Pons (tissue), 1 donor: ENCODE data around the gene SLC12A9.

ENCODE experiments used
- DNase-seq: peaks from one replicate; pipeline ENCODE4 v3.0.0-alpha.2; 2016; ENCODE audit warnings: low spot score

Gene SLC12A9

GRCh38 chr7:100884736-100885439 is 32.4 kb downstream of the SLC12A9 start:
- no peak for DNase-seq

DNA sequence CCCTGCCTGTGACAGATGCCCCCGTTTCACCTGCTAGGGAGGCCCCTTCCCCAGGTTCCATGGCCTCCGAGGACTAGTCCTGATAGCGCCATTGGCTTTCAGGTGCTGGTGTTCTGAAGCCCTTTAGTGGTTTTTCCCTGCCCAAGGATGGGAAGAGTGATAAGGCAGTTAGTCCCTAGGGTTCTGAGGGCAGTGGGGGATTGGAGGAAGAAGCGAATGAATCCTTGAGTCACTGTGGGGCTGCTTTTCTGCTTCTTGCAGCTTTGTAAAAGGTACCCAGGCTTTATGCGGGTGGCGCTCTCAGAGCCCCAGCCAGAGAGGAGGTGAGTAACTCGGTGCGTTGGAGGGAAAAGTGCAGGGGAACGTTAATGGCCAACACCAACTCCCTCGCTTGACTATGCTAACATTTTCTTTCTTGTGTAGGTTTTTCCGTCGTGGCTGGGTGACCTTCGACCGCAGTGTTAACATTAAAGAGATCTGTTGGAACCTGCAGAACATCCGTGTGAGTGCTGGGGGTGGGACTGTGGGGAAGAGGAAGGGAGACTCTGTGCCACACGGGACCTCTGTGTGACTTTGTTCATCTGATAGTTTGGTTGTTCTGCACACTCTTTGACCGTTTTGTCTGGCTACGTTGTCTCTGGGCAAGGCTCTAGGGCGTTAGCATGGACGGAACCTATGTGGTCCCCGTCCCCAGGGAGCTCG is 33.1 kb downstream of the SLC12A9 start:
- DNase-seq = no peak

GRCh38 chr7:100886142-100886935 is 33.8 kb downstream of the SLC12A9 start:
- no peak for DNase-seq

DNA sequence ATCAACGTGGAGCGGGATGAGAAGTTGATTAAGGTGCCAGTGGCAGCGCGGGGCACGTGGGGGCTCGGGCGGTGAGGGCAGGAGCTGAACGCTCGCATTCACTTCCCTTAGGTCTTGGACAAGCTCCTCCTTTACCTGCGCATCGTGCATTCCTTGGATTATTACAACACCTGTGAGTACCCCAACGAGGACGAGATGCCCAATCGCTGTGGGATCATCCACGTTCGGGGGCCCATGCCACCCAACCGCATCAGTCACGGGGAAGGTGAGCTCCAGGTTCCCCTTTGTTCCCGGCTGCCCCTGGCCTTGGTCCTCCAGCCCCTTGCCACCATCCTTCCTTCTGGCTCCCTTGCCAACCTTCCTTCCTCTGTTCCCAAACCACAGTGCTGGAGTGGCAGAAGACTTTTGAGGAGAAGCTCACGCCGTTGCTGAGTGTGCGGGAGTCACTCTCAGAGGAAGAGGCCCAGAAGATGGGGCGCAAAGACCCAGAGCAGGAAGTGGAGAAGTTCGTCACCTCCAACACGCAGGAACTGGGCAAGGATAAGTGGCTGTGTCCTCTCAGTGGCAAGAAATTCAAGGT is 34.5 kb downstream of the SLC12A9 start:
- no peak for DNase-seq

DNA sequence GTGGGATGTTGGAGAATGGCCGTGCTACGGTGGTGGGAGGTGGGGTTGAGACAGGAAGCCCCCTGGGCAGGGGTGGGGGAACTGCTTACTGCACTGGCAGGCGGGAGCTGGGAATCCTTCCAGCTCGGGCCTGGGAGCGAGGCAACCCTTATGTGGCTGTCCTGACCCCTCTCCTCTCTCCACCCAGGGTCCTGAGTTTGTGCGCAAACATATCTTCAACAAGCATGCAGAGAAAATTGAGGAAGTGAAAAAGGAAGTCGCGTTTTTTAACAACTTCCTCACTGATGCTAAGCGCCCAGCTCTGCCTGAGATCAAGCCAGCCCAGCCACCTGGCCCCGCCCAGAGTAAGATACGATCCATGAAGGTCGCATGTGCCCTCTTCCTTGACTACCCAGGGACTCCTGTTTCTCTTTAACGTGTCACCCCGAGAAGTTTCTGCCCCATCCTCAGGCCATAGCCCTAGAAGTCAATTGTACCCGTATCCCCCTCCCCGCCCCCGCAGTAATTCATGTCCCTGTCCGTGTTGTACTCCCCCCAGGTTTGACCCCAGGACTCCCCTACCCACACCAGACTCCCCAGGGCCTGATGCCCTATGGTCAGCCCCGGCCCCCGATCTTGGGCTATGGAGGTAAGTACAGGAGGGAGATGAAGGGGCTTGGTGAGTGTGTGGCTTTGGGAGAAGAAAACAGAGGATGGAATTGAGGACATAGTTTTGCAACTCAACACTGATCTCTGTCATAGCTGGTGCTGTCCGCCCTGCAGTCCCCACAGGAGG is 35.2 kb downstream of the SLC12A9 start:
- DNase-seq = no peak

DNA sequence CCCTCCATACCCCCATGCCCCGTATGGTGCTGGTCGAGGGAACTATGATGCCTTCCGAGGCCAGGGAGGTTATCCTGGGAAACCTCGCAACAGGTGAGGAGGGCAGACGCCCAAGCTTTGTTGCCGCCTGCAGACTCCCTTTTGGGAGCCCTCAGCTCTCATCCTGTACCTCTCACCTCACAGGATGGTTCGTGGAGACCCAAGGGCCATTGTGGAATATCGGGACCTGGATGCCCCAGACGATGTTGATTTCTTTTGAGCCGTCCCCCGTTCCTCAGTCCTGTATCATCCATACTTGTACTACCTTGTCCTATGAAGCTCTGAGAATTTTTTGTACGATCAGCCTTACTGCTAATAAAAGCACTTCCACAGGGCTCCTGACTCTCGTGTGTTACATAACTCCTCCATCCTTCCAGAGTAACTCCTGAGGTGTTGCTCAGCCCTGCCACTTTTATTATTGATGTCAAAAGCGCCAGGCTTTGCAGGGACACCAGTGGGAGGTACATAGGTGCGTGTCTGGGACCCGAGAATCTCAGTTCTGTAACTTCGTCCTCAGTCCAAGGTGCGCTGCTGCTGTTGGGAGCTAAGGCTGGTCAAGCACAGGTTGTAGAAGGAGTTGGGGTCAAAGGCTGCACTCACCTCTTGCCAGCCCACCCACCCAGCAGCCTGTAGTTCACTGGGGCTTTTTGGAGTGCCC is 35.9 kb downstream of the SLC12A9 start:
- DNase-seq = no peak

DNA sequence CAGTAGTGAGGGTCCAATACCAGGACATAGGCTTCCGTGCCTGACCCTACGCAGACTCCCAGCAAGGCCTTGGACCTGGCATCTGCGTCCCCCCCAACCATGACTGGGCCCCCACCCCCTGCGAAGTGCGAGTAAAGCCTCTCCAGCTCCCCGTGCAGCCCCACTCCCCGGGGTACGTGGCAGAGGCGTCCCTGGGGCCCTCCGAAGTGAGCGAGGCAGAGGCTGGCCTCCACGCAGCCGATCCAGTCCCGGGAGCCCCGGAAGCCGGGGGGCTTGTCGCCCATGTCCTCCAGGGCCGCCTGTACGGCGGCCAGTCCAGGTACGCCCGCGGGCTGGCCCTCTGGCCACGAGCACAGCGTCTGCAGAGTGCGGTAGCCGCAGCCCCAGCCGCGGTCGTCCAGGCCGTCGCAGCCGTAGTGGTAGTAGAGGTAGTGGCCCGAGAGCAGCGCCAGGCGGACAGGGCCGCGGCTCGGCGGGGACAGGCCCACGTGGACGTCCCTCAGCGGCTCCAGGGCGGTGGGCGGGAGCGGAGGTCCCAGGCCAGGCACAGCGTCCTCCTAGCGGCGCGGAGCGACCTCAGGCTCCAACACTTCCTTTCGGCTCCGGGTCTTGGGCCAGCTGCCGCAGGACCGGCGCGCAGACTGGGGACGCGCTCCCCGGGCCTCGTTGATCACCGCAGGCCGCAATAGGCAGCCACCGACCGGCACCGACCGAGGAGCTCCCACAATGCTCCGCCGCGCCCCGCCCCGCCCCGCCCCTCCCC is 36.7 kb downstream of the SLC12A9 start, which contains the start of gene UFSP1:
UFSP1 (minus strand) TSS at position 728 of the 763 bp plus-strand sequence; CDS start at position 284, 444 bp downstream.
- DNase-seq = no peak

- no peak for DNase-seq
Observed at GRCh38 chr7:100890653-100891567, 38.4 kb downstream of the SLC12A9 start.

DNA sequence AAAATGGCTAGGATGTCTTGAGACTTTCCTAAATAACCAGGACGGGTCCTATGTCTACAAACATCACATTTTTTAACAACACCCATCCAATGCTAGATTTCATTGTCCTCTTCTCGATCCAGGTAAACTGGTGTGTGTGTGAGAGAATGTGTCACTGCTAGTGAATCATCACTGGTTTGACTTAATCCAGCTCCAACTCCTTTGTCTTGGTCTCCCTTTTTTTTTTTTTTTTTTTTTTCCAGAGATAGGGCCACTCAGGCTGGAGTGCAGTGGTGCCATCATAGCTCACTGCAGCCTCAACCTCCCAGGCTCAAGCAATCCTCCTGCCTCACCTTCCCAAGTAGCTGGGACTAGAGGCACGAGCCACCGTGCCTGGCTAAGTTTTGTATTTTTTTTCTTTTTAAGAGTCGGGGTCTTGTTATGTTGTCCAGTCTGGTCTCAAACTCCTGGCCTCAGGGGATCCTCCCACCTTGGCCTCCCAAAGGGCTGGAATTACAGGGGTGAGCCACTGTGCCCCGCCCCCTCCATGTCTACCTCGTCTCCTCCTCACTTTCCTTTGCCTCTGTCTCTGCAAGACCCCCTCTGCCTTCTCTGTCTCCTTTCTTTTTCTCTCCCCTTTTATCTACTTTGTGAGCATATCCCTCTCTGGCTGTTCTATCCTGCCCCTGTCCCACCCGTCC is 39.2 kb downstream of the SLC12A9 start:
- no peak for DNase-seq

DNA sequence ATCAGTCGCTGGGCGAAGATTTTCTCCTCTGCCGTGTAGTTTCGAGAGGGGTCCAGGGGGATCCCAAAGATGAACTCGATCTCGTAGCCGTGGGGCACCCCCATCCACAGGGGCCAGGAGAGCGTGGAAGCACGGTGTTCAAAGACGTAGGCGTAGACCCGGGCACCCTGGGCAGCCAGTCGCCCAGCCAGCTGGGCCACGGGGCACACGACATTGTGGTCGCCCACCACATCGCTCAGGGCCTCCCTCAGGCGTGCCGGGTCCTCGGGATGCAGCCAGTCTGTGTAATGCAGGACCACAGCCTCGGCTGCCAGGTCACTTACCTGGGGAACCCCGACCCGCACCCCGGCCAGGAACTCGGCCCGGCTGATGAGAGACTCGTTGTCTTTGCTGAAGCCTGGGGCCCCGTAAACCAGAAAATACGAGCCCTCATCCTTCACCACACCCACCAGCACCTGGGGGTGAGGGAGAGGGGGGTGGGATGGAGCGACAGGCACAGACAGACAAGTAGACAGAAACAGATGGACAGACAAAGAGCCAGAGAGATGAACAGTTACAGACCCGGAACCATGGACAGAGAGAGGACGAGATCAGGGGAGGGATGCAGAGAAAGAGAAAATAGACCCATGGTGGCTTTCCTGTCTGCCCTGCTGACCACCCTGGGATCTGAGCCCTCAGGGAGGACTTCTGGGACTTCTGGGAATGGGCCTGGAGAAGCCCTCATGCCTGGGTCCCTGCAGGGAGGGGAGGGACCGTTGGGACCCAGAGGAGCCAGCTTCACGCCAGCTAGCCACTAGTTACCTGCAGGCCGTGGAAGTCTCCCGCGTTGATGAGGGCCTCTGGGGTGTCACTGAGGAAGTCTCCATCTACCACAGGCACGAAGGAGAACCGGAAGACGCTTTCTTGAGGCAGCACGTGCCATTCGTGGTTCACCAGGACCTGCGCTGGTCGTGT is 40.1 kb downstream of the SLC12A9 start:
- no peak for DNase-seq

DNA sequence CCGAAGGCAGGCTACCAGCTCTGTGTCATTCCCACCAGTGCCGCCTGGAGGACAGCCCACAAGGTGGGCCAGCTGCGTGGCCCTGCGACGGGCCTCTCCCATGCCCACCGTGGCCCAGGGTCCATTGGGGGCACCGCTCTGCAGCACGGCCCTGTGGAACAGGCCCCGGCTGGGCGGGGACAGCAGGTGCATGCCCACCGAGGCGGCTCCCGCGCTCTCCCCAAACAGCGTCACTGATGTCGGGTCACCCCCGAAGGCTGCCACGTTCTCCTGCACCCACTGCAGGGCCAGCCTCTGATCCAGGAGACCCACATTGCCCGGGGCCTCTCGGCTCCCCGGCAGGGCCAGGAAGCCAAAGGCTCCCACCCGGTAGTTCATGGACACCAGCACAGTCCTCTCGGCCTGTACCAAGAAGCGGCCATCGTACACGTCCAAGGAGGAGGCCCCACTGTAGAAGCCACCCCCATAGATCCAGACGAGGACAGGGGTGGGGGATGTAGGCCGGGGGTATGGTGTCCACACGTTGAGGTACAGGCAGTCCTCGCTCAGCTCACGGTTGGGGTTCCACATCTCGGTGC is 40.9 kb downstream of the SLC12A9 start:
- DNase-seq = no peak

DNA sequence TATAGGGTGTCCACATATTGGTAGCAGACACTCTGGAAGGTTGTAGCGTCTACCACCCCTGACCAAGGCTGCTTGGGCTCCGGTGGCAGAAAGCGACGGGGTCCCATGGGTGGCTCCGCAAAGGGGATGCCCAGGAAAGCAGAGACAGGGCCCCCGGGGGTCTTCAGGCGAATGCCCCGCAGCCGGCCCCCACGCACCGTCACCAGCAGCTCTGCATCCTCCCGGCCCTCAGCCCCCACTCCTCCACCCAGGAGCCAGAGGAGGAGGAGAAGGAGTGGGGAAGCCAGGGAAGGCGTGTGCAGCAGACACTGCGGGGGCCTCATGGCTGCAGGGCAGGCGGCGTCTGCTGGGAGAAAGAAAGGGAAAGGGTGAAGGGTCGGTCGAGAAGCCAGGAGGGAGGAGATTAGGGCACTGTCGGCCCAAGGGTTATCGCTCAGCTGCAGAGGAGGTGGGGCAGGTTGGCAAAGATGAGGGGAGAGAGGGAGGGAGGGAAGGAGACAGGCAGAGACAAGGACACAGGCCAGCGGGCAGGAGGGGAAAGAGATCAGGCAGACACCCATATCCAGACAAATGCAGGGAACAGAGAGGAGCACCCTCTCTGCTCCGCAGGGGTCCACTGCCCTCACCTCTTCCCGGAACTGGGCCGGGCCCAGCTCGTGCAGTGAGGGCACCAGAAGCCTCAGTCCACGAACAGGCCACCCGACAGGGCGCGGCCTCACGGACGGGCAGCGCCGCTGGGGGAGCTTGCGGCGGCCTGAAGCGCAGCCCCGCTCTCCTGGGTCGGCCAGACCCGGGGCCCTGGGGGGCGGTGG is 41.6 kb downstream of the SLC12A9 start:
- DNase-seq = no peak

GRCh38 chr7:100894860-100895700 is 42.6 kb downstream of the SLC12A9 start:
- DNase-seq = no peak

DNA sequence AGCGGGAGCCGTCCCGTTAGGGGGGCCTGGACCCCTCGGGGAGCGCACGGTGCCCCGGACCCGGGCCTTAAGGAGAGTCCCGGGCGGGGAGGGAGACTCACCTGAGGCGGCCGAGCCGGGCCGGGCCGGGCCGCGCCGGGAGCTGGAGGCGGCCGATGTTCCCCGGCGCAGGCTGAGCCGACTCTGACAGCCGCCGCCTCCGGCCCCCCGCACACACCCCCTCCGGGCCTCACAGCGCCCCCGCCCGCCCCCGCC is 43.1 kb downstream of the SLC12A9 start, which contains the start of gene ACHE:
ACHE (minus strand) TSS at position 188 of the 255 bp plus-strand sequence. CDS start 1,656 bp downstream, outside the sequence.
- no peak for DNase-seq
